GM11168 (cell line): ENCODE results near the gene PIK3R2.

Experiments
- in situ Hi-C: fragments of 300-500 bp; cut with MboI; formaldehyde crosslinking; loops from one replicate; pipeline ENCODE4 v1.12.0; 2022; ENCODE audit warnings: low sequenced_read_pairs; ENCODE audit not compliant: unreplicated experiment

PIK3R2 gene

GRCh38 chr19:18196511-18196845 is 43.5 kb downstream of the PIK3R2 start:
- in situ Hi-C loops: no loop called here

GRCh38 chr19:18197306-18197705 is 44.3 kb downstream of the PIK3R2 start:
- in situ Hi-C loops: no loop called here

GRCh38 chr19:18197941-18198340 is 45.0 kb downstream of the PIK3R2 start:
- in situ Hi-C loops: no loop called here

DNA sequence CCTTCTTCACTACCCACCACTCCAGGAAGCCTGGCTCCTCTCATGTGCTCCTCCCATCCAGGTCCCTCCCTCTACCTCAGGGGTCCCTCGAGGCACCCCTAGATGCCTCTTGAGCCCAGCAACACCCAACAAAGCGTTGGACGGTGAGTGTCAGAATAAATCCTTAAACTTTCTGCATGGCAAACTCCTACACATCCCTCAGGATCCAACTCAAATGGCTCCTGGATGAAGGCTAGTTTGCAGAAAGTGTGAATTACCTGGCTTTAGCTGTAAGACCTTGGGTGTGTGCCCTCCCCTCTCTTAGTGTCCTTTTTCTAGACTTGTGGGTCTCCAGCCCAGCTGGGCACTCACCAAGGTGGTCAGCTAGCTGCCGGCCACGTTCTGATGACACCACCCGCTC is 45.4 kb downstream of the PIK3R2 start:
- in situ Hi-C loops: no loop called here

- in situ Hi-C loops: no loop called here
These were observed 49.4 kb downstream of the PIK3R2 start for GRCh38 chr19:18202397-18202777.

GRCh38 chr19:18202778-18203407 is 49.9 kb downstream of the PIK3R2 start:
- in situ Hi-C loops: no loop called here

- in situ Hi-C loops: no loop called here
These were observed 50.5 kb downstream of the PIK3R2 start for GRCh38 chr19:18203408-18203862.

GRCh38 chr19:18203863-18204393 is 51.0 kb downstream of the PIK3R2 start, which contains the start of gene RAB3A:
TSS of gene RAB3A (minus strand) at chr19:18204042. CDS start at chr19:18202740, 1,302 bp downstream.
- in situ Hi-C loops: no loop called here

GRCh38 chr19:18204394-18205199 is 51.6 kb downstream of the PIK3R2 start:
- in situ Hi-C loops: no loop called here

GRCh38 chr19:18205200-18205892 is 52.4 kb downstream of the PIK3R2 start:
- in situ Hi-C loops: no loop called here

DNA sequence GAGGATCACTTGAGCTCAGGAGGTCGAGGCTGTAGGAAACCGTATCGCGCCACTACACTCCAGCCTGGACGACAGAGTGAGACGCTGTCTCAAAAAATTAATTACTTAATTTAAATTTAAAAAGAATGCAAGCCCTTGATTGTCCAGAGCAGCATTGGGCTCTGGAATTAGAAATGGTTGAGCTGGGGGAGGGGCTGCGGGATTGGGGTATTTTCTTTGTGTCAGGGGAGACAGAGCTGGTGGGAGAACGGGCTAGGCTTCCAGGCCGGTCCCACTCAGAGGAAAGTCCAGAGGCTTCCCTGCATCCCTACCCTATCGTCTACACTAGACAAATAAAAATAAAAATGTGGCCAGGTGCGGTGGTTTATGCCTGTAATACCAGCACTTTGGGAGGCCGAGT is 53.1 kb downstream of the PIK3R2 start:
- in situ Hi-C loops: no loop called here

- in situ Hi-C loops: no loop called here
These were observed 55.4 kb downstream of the PIK3R2 start for GRCh38 chr19:18208098-18208951.

DNA sequence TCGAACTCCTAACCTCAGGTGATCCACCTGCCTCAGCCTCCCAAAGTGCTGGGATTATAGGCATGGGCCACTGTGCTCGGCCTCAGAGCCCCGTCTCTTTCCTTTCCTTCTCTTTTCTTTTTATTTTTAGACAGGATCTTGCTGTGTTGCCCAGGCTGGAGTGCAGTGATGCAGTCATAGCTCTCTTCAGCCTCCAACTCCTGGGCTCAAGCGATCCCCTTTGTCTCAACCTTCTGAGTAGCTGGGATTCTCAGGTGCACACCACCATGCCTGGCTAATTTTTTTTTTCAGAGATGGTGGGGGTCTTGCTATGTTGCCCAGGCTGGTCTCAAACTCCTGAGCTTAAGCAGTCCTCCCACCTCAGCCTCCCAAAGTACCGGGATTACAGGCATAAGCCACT is 56.9 kb downstream of the PIK3R2 start:
- in situ Hi-C loops: loop anchor here (5.0 kb wide), 1 partner anchor 47 kb away; a partner anchor contains a TSS

- in situ Hi-C loops: loop anchor here (5.0 kb wide), 1 partner anchor 46 kb away; a partner anchor contains a TSS
These were observed 58.7 kb downstream of the PIK3R2 start for GRCh38 chr19:18211683-18212082.

DNA sequence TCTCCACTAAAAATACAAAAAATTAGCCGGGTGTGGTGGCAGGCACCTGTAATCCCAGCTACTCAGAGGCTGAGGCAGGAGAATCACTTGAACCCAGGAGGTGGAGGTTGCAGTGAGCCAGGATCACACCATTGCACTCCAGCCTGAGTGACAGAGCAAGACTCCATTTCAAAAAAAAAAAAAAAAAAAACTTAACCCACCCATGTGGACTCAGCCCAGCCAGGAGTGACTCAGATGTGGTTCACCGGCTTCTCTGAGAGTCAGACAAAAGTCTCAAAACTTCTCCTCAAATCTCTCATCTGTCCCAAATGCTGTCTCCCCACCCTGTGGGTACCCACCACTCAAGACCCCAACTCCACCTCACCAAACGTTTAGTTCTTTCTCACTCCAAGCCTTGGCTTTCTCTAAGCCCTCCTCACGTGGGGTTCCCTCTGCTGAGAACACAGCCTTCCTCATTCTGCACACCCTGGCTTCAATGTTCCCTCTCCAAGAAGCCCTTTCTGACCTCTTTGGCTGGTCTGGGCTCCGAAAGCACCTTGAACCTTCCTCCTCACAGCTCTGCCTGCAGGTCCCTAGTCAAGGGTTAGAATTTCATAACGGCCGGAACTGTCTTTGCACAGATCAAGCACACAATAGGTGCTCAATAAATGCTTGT is 61.9 kb downstream of the PIK3R2 start:
- in situ Hi-C loops: loop anchor here (5.0 kb wide), 1 partner anchor 42 kb away; a partner anchor contains a TSS

- in situ Hi-C loops: no loop called here
These were observed 63.8 kb downstream of the PIK3R2 start for GRCh38 chr19:18216789-18217188.

GRCh38 chr19:18218159-18218558 is 65.2 kb downstream of the PIK3R2 start:
- in situ Hi-C loops: no loop called here

GRCh38 chr19:18218600-18218999 is 65.6 kb downstream of the PIK3R2 start:
- in situ Hi-C loops: no loop called here
